HepG2 (cell line): ENCODE measurements around the gene GPT2. TPM values are rescaled to one million over a fixed set of nuclear protein-coding genes. Genes with fewer than 3 reads are reported as not detected.

ENCODE experiments used
- CENPX ChIP-seq: sonication (generic); formaldehyde crosslinking; IDR thresholded peaks from 2 replicates; pipeline ENCODE4 v1.9.0; 2021; ENCODE audit warnings: mild to moderate bottlenecking, missing genetic modification reagents, moderate library complexity
- DR1 ChIP-seq: sonication (generic); formaldehyde crosslinking; IDR thresholded peaks from 2 replicates; pipeline ENCODE4 v1.8.0; 2021; ENCODE audit warnings: mild to moderate bottlenecking, missing genetic modification reagents, inconsistent platforms
- GATAD1 ChIP-seq: IDR thresholded peaks from 2 replicates; pipeline ENCODE4 v1.6.1; 2016; ENCODE audit warnings: missing genetic modification reagents, missing compliant biosample characterization
- HDAC1 ChIP-seq: sonication (generic); formaldehyde crosslinking; IDR thresholded peaks from 2 replicates; pipeline ENCODE4 v1.5.1; 2020; ENCODE audit warnings: mild to moderate bottlenecking, missing genetic modification reagents
- KAT2B ChIP-seq: fragments of 150-350 bp; IDR thresholded peaks from 2 replicates; pipeline ENCODE4 v1.6.1; 2014; ENCODE audit warnings: low read depth, low read length, borderline replicate concordance
- KAT7 ChIP-seq: IDR thresholded peaks from 2 replicates; pipeline ENCODE4 v1.6.1; 2018; ENCODE audit warnings: borderline replicate concordance, missing compliant biosample characterization
- KMT2A ChIP-seq: sonication (generic); formaldehyde crosslinking; IDR thresholded peaks from 2 replicates; pipeline ENCODE4 v1.4.0; 2020; ENCODE audit warnings: missing genetic modification reagents
- MED1 ChIP-seq: sonication (generic); formaldehyde crosslinking; IDR thresholded peaks from 2 replicates; pipeline ENCODE4 v1.4.0; 2020; ENCODE audit warnings: missing genetic modification reagents
- NKX3-1 ChIP-seq: sonication (generic); formaldehyde crosslinking; IDR thresholded peaks from 2 replicates; pipeline ENCODE4 v1.5.0; 2020; ENCODE audit warnings: missing genetic modification reagents
- NR2F1 ChIP-seq, 2 experiments: fragments of 450-650 bp in 1 of 2; formaldehyde crosslinking in 1 of 2; IDR thresholded peaks; 2 replicates each; pipeline versions ENCODE4 v1.5.0 to v1.6.1; 2016 to 2020; ENCODE audit warnings: mild to moderate bottlenecking in 1 of 2, missing compliant biosample characterization in 1 of 2, missing genetic modification reagents in 1 of 2, moderate library complexity in 1 of 2
- REPIN1 ChIP-seq: sonication (generic); formaldehyde crosslinking; IDR thresholded peaks from 2 replicates; pipeline ENCODE4 v1.8.0; 2022; ENCODE audit warnings: missing genetic modification reagents, low read depth, mild to moderate bottlenecking, borderline replicate concordance
- ZBTB38 ChIP-seq: sonication (generic); formaldehyde crosslinking; IDR thresholded peaks from 2 replicates; pipeline ENCODE4 v1.5.1; 2020; ENCODE audit warnings: mild to moderate bottlenecking, missing genetic modification reagents
- ZBTB4 ChIP-seq: sonication (generic); formaldehyde crosslinking; IDR thresholded peaks from 2 replicates; pipeline ENCODE4 v1.4.0; 2020; ENCODE audit warnings: missing genetic modification reagents, mild to moderate bottlenecking, borderline replicate concordance
- ZBTB7A ChIP-seq: sonication (generic); formaldehyde crosslinking; IDR thresholded peaks from 2 replicates; pipeline ENCODE4 v1.8.0; 2022; ENCODE audit warnings: mild to moderate bottlenecking, missing genetic modification reagents
- ZMYM4 ChIP-seq: sonication (generic); formaldehyde crosslinking; IDR thresholded peaks from 2 replicates; pipeline ENCODE4 v1.8.1; 2023; ENCODE audit warnings: mild to moderate bottlenecking, missing genetic modification reagents
- ZNF788 ChIP-seq: sonication (generic); formaldehyde crosslinking; IDR thresholded peaks from 2 replicates; pipeline ENCODE4 v1.5.0; 2020; ENCODE audit warnings: mild to moderate bottlenecking, missing genetic modification reagents, borderline replicate concordance
- ZNF816 ChIP-seq: sonication (generic); formaldehyde crosslinking; IDR thresholded peaks from 2 replicates; pipeline ENCODE4 v1.8.0; 2022; ENCODE audit warnings: missing genetic modification reagents, mild to moderate bottlenecking, borderline replicate concordance
- polyA plus RNA-seq, 8 experiments: library from polyadenylated mRNA; depleted of rRNA in 3 of 8; stranded (reverse) in 7 of 8; unstranded in 1 of 8; fragments of >200 nt; fragmentation: Illumina TruSeq in 4 of 8; extraction: Trizol in 4 of 8; gene quantifications; 2 replicates each; pipeline versions ENCODE4 v1.2.1 to v1.2.3, GENCODE V29; 2011 to 2016; ENCODE audit warnings: low read depth in 4 of 8, missing spikeins in 1 of 8, mixed read lengths in 1 of 8; ENCODE audit not compliant: insufficient read depth in 1 of 8
- total RNA-seq, 5 experiments: library from RNA; depleted of rRNA; stranded (reverse); fragments of >200 nt; fragmentation: Illumina TruSeq; extraction: Trizol; gene quantifications; 2 replicates each; pipeline ENCODE4 v1.2.3, GENCODE V29; 2016; ENCODE audit warnings: low read depth in 1 of 5
- TF ChIP-seq, protein P1 (sequence below): sonication (generic); formaldehyde crosslinking; IDR thresholded peaks from 2 replicates; pipeline ENCODE4 v1.5.1; 2020; ENCODE audit warnings: mild to moderate bottlenecking, missing genetic modification reagents, moderate library complexity
- TF ChIP-seq, protein P2 (sequence below): sonication (generic); formaldehyde crosslinking; IDR thresholded peaks from 2 replicates; pipeline ENCODE4 v1.5.0; 2020; ENCODE audit warnings: missing genetic modification reagents
- TF ChIP-seq, protein P3 (sequence below): sonication (generic); formaldehyde crosslinking; IDR thresholded peaks from 2 replicates; pipeline ENCODE4 v1.4.0; 2020; ENCODE audit warnings: missing genetic modification reagents

GPT2 gene
- total and polyA plus RNA-seq, 2 of the 13 experiments (the other 11 are each of a cell fraction or from before 2014, with no cell fraction given), result 138 to 267 TPM

GRCh38 chr16:46886764-46887523 is 2.8 kb downstream of the GPT2 start (continued):
- TF ChIP-seq ZNF788 (peak; percentile 16; the same call in 1 of the 2 replicates), KAT7 (CRISPR knock-in tag) (no peak; the same call in 1 of the 2 replicates), ZMYM4 (CRISPR knock-in tag) (peak; percentile 1; the same call in 1 of the 2 replicates), GATAD1 (CRISPR knock-in tag) (peak; percentile 5; the same call in 1 of the 2 replicates), REPIN1 (no peak), NR2F1 (CRISPR knock-in tag; IDR thresholded peaks at IDR 0.05) (no peak), HDAC1 (CRISPR knock-in tag) (peak; percentile 58), ZNF816 (0 out of 2 replicates have a peak, but pooled peaks have one; percentile 65), CENPX (CRISPR knock-in tag) (no peak), ZBTB7A (CRISPR knock-in tag) (0 out of 2 replicates have a peak, but pooled peaks have one; percentile 18), DR1 (CRISPR knock-in tag) (no peak), MED1 (CRISPR knock-in tag) (peak; percentile 13; the same call in 1 of the 2 replicates), ZBTB38 (CRISPR knock-in tag) (peak; percentile 43; the same call in 1 of the 2 replicates), NKX3-1 (CRISPR knock-in tag) (0 out of 2 replicates have a peak, but pooled peaks have one; percentile 50), KMT2A (CRISPR knock-in tag) (0 out of 2 replicates have a peak, but pooled peaks have one; percentile 7), ZBTB4 (CRISPR knock-in tag) (0 out of 2 replicates have a peak, but pooled peaks have one; percentile 23), KAT2B (no peak)
- TF ChIP-seq, protein P1, sequence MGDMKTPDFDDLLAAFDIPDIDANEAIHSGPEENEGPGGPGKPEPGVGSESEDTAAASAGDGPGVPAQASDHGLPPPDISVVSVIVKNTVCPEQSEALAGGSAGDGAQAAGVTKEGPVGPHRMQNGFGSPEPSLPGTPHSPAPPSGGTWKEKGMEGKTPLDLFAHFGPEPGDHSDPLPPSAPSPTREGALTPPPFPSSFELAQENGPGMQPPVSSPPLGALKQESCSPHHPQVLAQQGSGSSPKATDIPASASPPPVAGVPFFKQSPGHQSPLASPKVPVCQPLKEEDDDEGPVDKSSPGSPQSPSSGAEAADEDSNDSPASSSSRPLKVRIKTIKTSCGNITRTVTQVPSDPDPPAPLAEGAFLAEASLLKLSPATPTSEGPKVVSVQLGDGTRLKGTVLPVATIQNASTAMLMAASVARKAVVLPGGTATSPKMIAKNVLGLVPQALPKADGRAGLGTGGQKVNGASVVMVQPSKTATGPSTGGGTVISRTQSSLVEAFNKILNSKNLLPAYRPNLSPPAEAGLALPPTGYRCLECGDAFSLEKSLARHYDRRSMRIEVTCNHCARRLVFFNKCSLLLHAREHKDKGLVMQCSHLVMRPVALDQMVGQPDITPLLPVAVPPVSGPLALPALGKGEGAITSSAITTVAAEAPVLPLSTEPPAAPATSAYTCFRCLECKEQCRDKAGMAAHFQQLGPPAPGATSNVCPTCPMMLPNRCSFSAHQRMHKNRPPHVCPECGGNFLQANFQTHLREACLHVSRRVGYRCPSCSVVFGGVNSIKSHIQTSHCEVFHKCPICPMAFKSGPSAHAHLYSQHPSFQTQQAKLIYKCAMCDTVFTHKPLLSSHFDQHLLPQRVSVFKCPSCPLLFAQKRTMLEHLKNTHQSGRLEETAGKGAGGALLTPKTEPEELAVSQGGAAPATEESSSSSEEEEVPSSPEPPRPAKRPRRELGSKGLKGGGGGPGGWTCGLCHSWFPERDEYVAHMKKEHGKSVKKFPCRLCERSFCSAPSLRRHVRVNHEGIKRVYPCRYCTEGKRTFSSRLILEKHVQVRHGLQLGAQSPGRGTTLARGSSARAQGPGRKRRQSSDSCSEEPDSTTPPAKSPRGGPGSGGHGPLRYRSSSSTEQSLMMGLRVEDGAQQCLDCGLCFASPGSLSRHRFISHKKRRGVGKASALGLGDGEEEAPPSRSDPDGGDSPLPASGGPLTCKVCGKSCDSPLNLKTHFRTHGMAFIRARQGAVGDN, result peak; percentile 77; the same call in 1 of the 2 replicates
- TF ChIP-seq, protein P2, sequence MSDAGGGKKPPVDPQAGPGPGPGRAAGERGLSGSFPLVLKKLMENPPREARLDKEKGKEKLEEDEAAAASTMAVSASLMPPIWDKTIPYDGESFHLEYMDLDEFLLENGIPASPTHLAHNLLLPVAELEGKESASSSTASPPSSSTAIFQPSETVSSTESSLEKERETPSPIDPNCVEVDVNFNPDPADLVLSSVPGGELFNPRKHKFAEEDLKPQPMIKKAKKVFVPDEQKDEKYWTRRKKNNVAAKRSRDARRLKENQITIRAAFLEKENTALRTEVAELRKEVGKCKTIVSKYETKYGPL (CRISPR knock-in tag), result 0 out of 2 replicates have a peak, but pooled peaks have one; percentile 40
- TF ChIP-seq, protein P3, sequence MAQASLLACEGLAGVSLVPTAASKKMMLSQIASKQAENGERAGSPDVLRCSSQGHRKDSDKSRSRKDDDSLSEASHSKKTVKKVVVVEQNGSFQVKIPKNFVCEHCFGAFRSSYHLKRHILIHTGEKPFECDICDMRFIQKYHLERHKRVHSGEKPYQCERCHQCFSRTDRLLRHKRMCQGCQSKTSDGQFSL (CRISPR knock-in tag), result 0 out of 2 replicates have a peak, but pooled peaks have one; percentile 27
